PC-9 (cell line): ENCODE data around the gene CAB39L. TPM values are rescaled to one million over a fixed set of nuclear protein-coding genes. Genes with fewer than 3 reads are reported as not detected.

Experiments used
- BruUV-seq: library from RNA; stranded (reverse); fragments of 400-500 nt; replicated peaks from 2 replicates; lab custom pipeline; 2021; lab: Mats Ljungman, UMichigan
- CTCF ChIA-PET: fragments of 300-600 bp; sonication (Branson Sonifier 250); formaldehyde crosslinking; loops from one replicate; lab custom pipeline; 2022; ENCODE audit warnings: antibody characterized with exemption; lab: Charles Lee
- POLR2A ChIA-PET: fragments of 300-600 bp; sonication (Branson Sonifier 250); formaldehyde crosslinking; loops from one replicate; lab custom pipeline; 2022; ENCODE audit warnings: antibody characterized with exemption; ENCODE audit not compliant: unreplicated experiment; lab: Charles Lee
- DNase-seq, 2 experiments: peaks; one replicate each; pipeline versions ENCODE4 v3.0.0 to v3.0.0-alpha.2; 2015 to 2022; ENCODE audit warnings: mixed read lengths in 1 of 2
- H2AFZ ChIP-seq: fragments of 200-600 bp; sonication (generic); 2 replicates; pipeline ENCODE4 v1.8.1; 2017; ENCODE audit warnings: antibody characterized with exemption
- H3F3A ChIP-seq: fragments of 200-600 bp; sonication (generic); 2 replicates; pipeline ENCODE4 v1.8.1; 2017; ENCODE audit warnings: antibody characterized with exemption, mild to moderate bottlenecking, low read depth; ENCODE audit not compliant: insufficient read depth
- H3K27ac ChIP-seq: fragments of 200-600 bp; sonication (generic); 2 replicates; pipeline ENCODE4 v1.6.1; 2016; ENCODE audit warnings: mixed run types
- H3K27me3 ChIP-seq: fragments of 200-600 bp; sonication (generic); 2 replicates; pipeline ENCODE4 v1.6.1; 2016; ENCODE audit warnings: low read depth, mixed run types; ENCODE audit not compliant: insufficient read depth
- H3K36me3 ChIP-seq: fragments of 200-600 bp; sonication (generic); 2 replicates; pipeline ENCODE4 v1.6.1; 2016; ENCODE audit warnings: low read depth, mixed run types
- H3K4me1 ChIP-seq: fragments of 200-600 bp; sonication (generic); replicated peaks from 2 replicates; pipeline ENCODE4 v1.6.1; 2016; ENCODE audit warnings: mixed run types; ENCODE audit not compliant: insufficient read depth
- H3K4me2 ChIP-seq: fragments of 200-600 bp; sonication (generic); 2 replicates; pipeline ENCODE4 v1.6.1; 2017; ENCODE audit warnings: mixed run types
- H3K4me3 ChIP-seq: fragments of 200-600 bp; sonication (generic); 2 replicates; pipeline ENCODE4 v1.6.1; 2016; ENCODE audit warnings: mixed run types
- H3K79me2 ChIP-seq: fragments of 200-600 bp; sonication (generic); 2 replicates; pipeline ENCODE4 v1.6.1; 2017; ENCODE audit warnings: low read depth, mixed run types
- H3K9me2 ChIP-seq: fragments of 200-600 bp; sonication (generic); 2 replicates; pipeline ENCODE4 v1.8.1; 2017; ENCODE audit warnings: mild to moderate bottlenecking; ENCODE audit not compliant: insufficient read depth
- H3K9me3 ChIP-seq: fragments of 200-600 bp; sonication (generic); 2 replicates; pipeline ENCODE4 v1.8.1; 2016; ENCODE audit warnings: low read depth; ENCODE audit not compliant: insufficient read depth
- H4K20me1 ChIP-seq: fragments of 200-600 bp; sonication (generic); 2 replicates; pipeline ENCODE4 v1.8.1; 2017; ENCODE audit not compliant: insufficient read depth
- EZH2 ChIP-seq: fragments of 200-600 bp; sonication (generic); IDR thresholded peaks from 2 replicates; pipeline ENCODE4 v1.8.0; 2017; ENCODE audit warnings: antibody characterized with exemption, low read depth
- intact Hi-C: fragments of 100-400 bp; cut with micrococcal nuclease; formaldehyde crosslinking; loops from one replicate; pipeline ENCODE4 v1.10.0; 2022; ENCODE audit not compliant: unreplicated experiment
- total RNA-seq: library from RNA; stranded (reverse); gene quantifications from 2 replicates; pipeline ENCODE4 v1.2.3, GENCODE V29; 2021
- TF ChIP-seq, protein P1 (sequence below): fragments of 200-600 bp; sonication (generic); conservative IDR thresholded peaks from 2 replicates; pipeline ENCODE4 v1.6.1; 2017; ENCODE audit warnings: mixed run types, antibody characterized with exemption, mild to moderate bottlenecking, moderate library complexity

The CAB39L gene
- total RNA-seq, 1 experiment from 2014 or later, result 10.7 TPM

DNA sequence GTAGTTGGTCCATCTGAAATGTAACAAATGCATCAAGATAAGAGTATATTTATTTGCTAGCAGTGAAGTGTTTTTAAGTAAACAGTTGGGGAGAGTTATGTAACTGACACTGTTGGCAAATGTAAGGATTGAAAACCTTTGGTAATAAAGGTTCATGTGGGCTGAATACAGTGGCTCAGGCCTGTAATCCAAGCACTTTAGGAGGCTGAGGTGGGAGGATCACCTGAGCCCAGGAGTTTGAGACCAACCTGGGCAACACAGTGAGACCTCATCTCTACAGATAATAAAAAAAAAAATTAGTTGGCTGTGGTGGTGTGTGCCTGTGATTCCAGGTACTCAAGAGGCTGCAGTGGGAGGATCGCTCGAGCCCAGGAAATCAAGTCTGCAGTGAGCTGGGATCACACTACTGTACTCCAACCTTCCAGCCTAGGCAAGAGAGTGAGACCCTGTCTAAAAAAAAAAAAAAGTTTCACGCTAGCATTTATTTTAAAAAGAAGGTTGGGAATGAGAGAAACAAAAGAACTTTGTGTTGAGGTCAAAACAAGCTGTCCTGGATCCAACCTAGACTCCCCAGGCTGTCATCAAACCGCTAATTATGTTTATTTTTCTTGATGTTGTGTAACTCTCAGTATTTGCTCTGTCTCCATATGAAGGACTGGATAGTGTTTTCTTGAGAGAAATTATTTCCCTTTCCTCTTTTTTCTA lies 20.9 kb upstream of the CAB39L start:
- ChIA-PET POLR2A (no interaction called here), CTCF (no interaction called here)
- TF ChIP-seq, protein P1, sequence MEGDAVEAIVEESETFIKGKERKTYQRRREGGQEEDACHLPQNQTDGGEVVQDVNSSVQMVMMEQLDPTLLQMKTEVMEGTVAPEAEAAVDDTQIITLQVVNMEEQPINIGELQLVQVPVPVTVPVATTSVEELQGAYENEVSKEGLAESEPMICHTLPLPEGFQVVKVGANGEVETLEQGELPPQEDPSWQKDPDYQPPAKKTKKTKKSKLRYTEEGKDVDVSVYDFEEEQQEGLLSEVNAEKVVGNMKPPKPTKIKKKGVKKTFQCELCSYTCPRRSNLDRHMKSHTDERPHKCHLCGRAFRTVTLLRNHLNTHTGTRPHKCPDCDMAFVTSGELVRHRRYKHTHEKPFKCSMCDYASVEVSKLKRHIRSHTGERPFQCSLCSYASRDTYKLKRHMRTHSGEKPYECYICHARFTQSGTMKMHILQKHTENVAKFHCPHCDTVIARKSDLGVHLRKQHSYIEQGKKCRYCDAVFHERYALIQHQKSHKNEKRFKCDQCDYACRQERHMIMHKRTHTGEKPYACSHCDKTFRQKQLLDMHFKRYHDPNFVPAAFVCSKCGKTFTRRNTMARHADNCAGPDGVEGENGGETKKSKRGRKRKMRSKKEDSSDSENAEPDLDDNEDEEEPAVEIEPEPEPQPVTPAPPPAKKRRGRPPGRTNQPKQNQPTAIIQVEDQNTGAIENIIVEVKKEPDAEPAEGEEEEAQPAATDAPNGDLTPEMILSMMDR, result no peak
- TF ChIP-seq EZH2, result no peak

DNA sequence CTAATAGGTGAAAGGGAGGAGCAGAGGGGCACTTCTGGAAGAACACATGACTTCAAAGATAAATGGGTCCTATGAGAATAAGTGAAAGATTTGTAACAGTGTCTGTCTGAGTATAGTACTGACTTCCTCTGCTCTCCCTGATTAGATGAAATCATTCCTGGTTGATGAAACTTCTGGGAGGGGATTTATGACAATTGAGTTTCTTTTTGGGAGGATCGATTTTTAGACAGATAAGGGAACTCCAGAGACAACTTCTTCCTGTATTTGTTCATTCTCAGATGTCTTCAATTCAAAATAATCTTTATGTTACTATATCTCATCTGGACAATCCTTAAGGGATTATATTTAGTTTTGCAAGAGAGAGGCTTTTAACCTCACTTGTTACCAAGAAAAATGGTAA lies 20.2 kb upstream of the CAB39L start:
- Histone ChIP-seq H4K20me1 (no peaks in the 10 kb centered on the region), H3K27ac (no peak overlapping the region), H3K9me2 (no peaks in the 10 kb centered on the region), H2AFZ (no peak overlapping the region), H3K4me1 (no peaks in the 10 kb centered on the region), H3K4me3 (no peak overlapping the region), H3K27me3 (no peaks in the 10 kb centered on the region), H3K79me2 (no peaks in the 10 kb centered on the region), H3K36me3 (0 out of 2 replicates have a peak, but pooled peaks cover 10% of the 10 kb centered on the region), H3K9me3 (peaks cover 9% of the 10 kb centered on the region), H3F3A (no peaks in the 10 kb centered on the region), H3K4me2 (no peak overlapping the region)
- ChIA-PET CTCF (no interaction called here), POLR2A (no interaction called here)
- BruUV-seq, result no TSS peak
- TF ChIP-seq, protein P1, result no peak
- no peak for TF ChIP-seq EZH2
- intact Hi-C loops, result no loop called here
- no peak for DNase-seq

More for the DNA sequence above, 20.9 kb upstream of the CAB39L start:
- H3K9me2 ChIP-seq, result no peaks in the 10 kb centered on the region
- intact Hi-C loops, result no loop called here
- H3K4me3 ChIP-seq, result no peak overlapping the region
- DNase-seq, result no peak
- H3K36me3 ChIP-seq, result 0 out of 2 replicates have a peak, but pooled peaks cover 10% of the 10 kb centered on the region
- H2AFZ ChIP-seq, result no peak overlapping the region
- H3K27ac ChIP-seq, result no peak overlapping the region
- H3K27me3 ChIP-seq, result no peaks in the 10 kb centered on the region
- H4K20me1 ChIP-seq, result peaks cover 2% of the 10 kb centered on the region; the same call in 1 of the 2 replicates
- H3K79me2 ChIP-seq, result no peaks in the 10 kb centered on the region
- H3K4me2 ChIP-seq, result no peak overlapping the region
- peaks cover 9% of the 10 kb centered on the region for H3K9me3 ChIP-seq
- H3F3A ChIP-seq, result no peaks in the 10 kb centered on the region
- H3K4me1 ChIP-seq, result no peaks in the 10 kb centered on the region
- no TSS peak for BruUV-seq

DNA sequence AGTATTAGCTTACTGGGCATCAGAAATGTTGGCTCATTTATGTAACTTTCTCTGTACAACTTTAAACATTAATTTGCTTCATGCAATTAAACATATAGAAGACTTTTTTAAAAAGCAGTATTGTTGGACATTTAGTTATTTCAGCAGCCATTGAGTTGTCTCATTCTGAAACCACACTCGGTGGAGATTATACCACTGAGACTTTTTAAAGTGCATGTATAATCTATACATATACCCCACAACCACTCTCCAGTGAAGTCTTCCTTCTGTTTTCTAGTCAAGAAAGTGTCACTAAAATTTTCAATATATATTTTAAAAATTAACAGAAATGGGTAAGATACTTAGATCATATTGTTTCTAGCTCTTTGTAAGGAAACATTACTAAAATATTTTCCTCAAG lies 15.7 kb upstream of the CAB39L start:
- POLR2A ChIA-PET, result interaction anchor here (0.6 kb wide), 1 partner anchor 222 kb away, joined by 4 read pairs; no protein-coding TSS in a partner anchor
- H3K9me2 ChIP-seq, result no peaks in the 10 kb centered on the region
- no peak overlapping the region for H3K27ac ChIP-seq
- no peaks in the 10 kb centered on the region for H3K27me3 ChIP-seq
- H3F3A ChIP-seq, result no peaks in the 10 kb centered on the region
- CTCF ChIA-PET, result no interaction called here
- 0 out of 2 replicates have a peak, but pooled peaks cover 13% of the 10 kb centered on the region for H3K36me3 ChIP-seq
- intact Hi-C loops, result no loop called here
- H3K4me1 ChIP-seq, result no peaks in the 10 kb centered on the region
- H4K20me1 ChIP-seq, result no peaks in the 10 kb centered on the region
- TF ChIP-seq, protein P1, result no peak
- TF ChIP-seq EZH2, result no peak
- no peak overlapping the region for H2AFZ ChIP-seq
- H3K9me3 ChIP-seq, result peaks cover 9% of the 10 kb centered on the region
- no peak for DNase-seq
- H3K4me2 ChIP-seq, result no peak overlapping the region
- no TSS peak for BruUV-seq
- no peaks in the 10 kb centered on the region for H3K79me2 ChIP-seq
- H3K4me3 ChIP-seq, result no peak overlapping the region
